ENCODE data around the gene GRK2.

GRCh38 chr11:67311051-67311555 lies 44.8 kb downstream of the GRK2 start:
- TF ChIP-seq CTCF (conservative IDR thresholded peaks at IDR 0.05 in 1 of 2, IDR thresholded peaks at IDR 0.05 in 1 of 2; ENCODE audit: low read depth in 1 of 2, low read length in 2 of 2): no peak
- no peak for TF ChIP-seq EZH2 (IDR thresholded peaks at IDR 0.05; ENCODE audit: low read length, missing control alignments)
